Ecto neural progenitor cell (in vitro differentiated cells): ENCODE results near the gene TOX3.

Experiments
- DNase-seq: peaks from one replicate; pipeline ENCODE4 v3.0.0-alpha.2; 2018; ENCODE audit warnings: low spot score

The TOX3 gene

GRCh38 chr16:52547004-52547833, at the start of gene TOX3:
Gene TOX3, minus strand, starts transcription at chr16:52547143. Its CDS starts 420 bp downstream, at chr16:52546723.
- DNase-seq = peak; percentile 79

- DNase-seq = no peak
These were observed 45.8 kb upstream of the TOX3 start for GRCh38 chr16:52592778-52593177.

- DNase-seq = no peak
These were observed 45.1 kb upstream of the TOX3 start for GRCh38 chr16:52591934-52592592.

GRCh38 chr16:52591471-52591870, 44.5 kb upstream of the TOX3 start:
- DNase-seq = no peak

GRCh38 chr16:52586159-52586558, 39.2 kb upstream of the TOX3 start:
- DNase-seq = no peak

GRCh38 chr16:52584354-52585320, 37.7 kb upstream of the TOX3 start:
- DNase-seq = no peak

- DNase-seq = no peak
These were observed 34.6 kb upstream of the TOX3 start for GRCh38 chr16:52581530-52581929.

GRCh38 chr16:52580488-52580887, 33.5 kb upstream of the TOX3 start:
- DNase-seq = no peak

- DNase-seq = no peak
These were observed 32.0 kb upstream of the TOX3 start for GRCh38 chr16:52578829-52579498.

GRCh38 chr16:52578007-52578828, 31.3 kb upstream of the TOX3 start:
- DNase-seq = no peak

GRCh38 chr16:52577130-52577706, 30.3 kb upstream of the TOX3 start:
- DNase-seq = no peak

GRCh38 chr16:52573365-52574299, 26.7 kb upstream of the TOX3 start:
- no peak for DNase-seq

- DNase-seq = no peak
These were observed 25.7 kb upstream of the TOX3 start for GRCh38 chr16:52572656-52573055.

- no peak for DNase-seq
These were observed 23.6 kb upstream of the TOX3 start for GRCh38 chr16:52570495-52571091.

- no peak for DNase-seq
These were observed 22.8 kb upstream of the TOX3 start for GRCh38 chr16:52569701-52570100.

GRCh38 chr16:52568983-52569690, 22.2 kb upstream of the TOX3 start:
- no peak for DNase-seq

GRCh38 chr16:52568495-52568894, 21.6 kb upstream of the TOX3 start:
- DNase-seq = no peak

- DNase-seq = no peak
These were observed 20.2 kb upstream of the TOX3 start for GRCh38 chr16:52567193-52567592.
